HEK293 (cell line): ENCODE measurements around the gene NXT2.

Experiments
- CTCF ChIA-PET: fragments of 350-600 bp; formaldehyde crosslinking; extraction: SDS; loops from one replicate; lab custom pipeline; 2021; ENCODE audit warnings: antibody characterized with exemption; lab: Yijun Ruan, JAX
- POLR2A ChIA-PET: fragments of 300-600 bp; formaldehyde crosslinking; extraction: SDS; loops from one replicate; lab custom pipeline; 2020; ENCODE audit warnings: antibody characterized with exemption, inconsistent platforms; lab: Yijun Ruan, JAX
- H3K27ac ChIP-seq: fragments of 200-500 bp; sonication (Bioruptor generic); 2 replicates; pipeline ENCODE4 v1.5.1; 2014; ENCODE audit warnings: low read depth, low read length, control low read depth, inconsistent platforms; ENCODE audit errors: extremely low read depth
- H3K36me3 ChIP-seq, 2 experiments: fragments of 200-500 bp in 1 of 2; sonication (Bioruptor generic) in 1 of 2; 1 replicate in 1 of 2; 2 replicates in 1 of 2; pipeline ENCODE4 v1.5.1; 2014 to 2017; ENCODE audit warnings: inconsistent platforms in 2 of 2, low read length in 2 of 2; ENCODE audit not compliant: control insufficient read depth in 2 of 2, insufficient read depth in 1 of 2
- H3K4me1 ChIP-seq: fragments of 200-500 bp; sonication (Bioruptor generic); 2 replicates; pipeline ENCODE4 v1.5.1; 2014; ENCODE audit warnings: mild to moderate bottlenecking, low read length, inconsistent platforms; ENCODE audit not compliant: control insufficient read depth, insufficient read depth
- H3K4me3 ChIP-seq: 2 replicates; pipeline ENCODE4 v1.5.1; 2011; ENCODE audit warnings: low read depth, mild to moderate bottlenecking, control low read depth, low read length, moderate library complexity
- H3K9me3 ChIP-seq: fragments of 200-500 bp; sonication (Bioruptor generic); 2 replicates; pipeline ENCODE4 v1.5.1; 2014; ENCODE audit warnings: low read depth, low read length, inconsistent platforms; ENCODE audit not compliant: control insufficient read depth, insufficient read depth
- BCL6B ChIP-seq: fragments of 450-650 bp; formaldehyde crosslinking; IDR thresholded peaks from 2 replicates; pipeline ENCODE4 v1.5.1; 2017; ENCODE audit warnings: missing biosample characterization, missing genetic modification characterization
- FEZF1 ChIP-seq: fragments of 450-650 bp; formaldehyde crosslinking; IDR thresholded peaks from 2 replicates; pipeline ENCODE4 v1.5.1; 2016; ENCODE audit warnings: missing biosample characterization, missing genetic modification characterization
- GLI2 ChIP-seq: fragments of 450-650 bp; formaldehyde crosslinking; IDR thresholded peaks from 2 replicates; pipeline ENCODE4; 2017; ENCODE audit warnings: missing biosample characterization, missing genetic modification characterization, low read depth, borderline replicate concordance
- MEIS1 ChIP-seq: sonication (generic); formaldehyde crosslinking; IDR thresholded peaks from 2 replicates; pipeline ENCODE4 v1.8.1; 2022; ENCODE audit warnings: missing genetic modification reagents, mild to moderate bottlenecking, borderline replicate concordance
- MYNN ChIP-seq: fragments of 450-650 bp; formaldehyde crosslinking; IDR thresholded peaks from 2 replicates; pipeline ENCODE4 v1.5.1; 2016; ENCODE audit warnings: missing biosample characterization, missing genetic modification characterization, borderline replicate concordance
- SP2 ChIP-seq: fragments of 450-650 bp; formaldehyde crosslinking; IDR thresholded peaks from 2 replicates; pipeline ENCODE4 v1.5.1; 2016; ENCODE audit warnings: missing biosample characterization, missing genetic modification characterization
- ZBTB7A ChIP-seq: fragments of 450-650 bp; formaldehyde crosslinking; IDR thresholded peaks from 2 replicates; pipeline ENCODE4 v1.5.1; 2016; ENCODE audit warnings: low read depth, missing biosample characterization, missing genetic modification characterization
- ZNF24 ChIP-seq: fragments of 450-650 bp; formaldehyde crosslinking; IDR thresholded peaks from 2 replicates; pipeline ENCODE4 v1.5.1; 2016; ENCODE audit warnings: missing biosample characterization, missing genetic modification characterization
- ZNF274 ChIP-seq, 2 experiments: fragments of 200-500 bp in 1 of 2; fragments of 450-650 bp in 1 of 2; sonication (Bioruptor generic) in 1 of 2; formaldehyde crosslinking in 1 of 2; IDR thresholded peaks; 2 replicates each; pipeline versions ENCODE4 v1.5.1 to v1.6.1; 2014 to 2016; ENCODE audit warnings: borderline replicate concordance in 1 of 2, inconsistent platforms in 1 of 2, low read length in 1 of 2, missing biosample characterization in 1 of 2, missing genetic modification characterization in 1 of 2
- ZNF350 ChIP-seq: fragments of 450-650 bp; formaldehyde crosslinking; IDR thresholded peaks from 2 replicates; pipeline ENCODE4 v1.5.0; 2017; ENCODE audit warnings: missing biosample characterization, mild to moderate bottlenecking, missing genetic modification characterization
- ZNF366 ChIP-seq: fragments of 450-650 bp; formaldehyde crosslinking; conservative IDR thresholded peaks from 2 replicates; pipeline ENCODE4 v1.5.1; 2016; ENCODE audit warnings: missing biosample characterization, missing genetic modification characterization
- ZNF404 ChIP-seq: fragments of 450-650 bp; formaldehyde crosslinking; IDR thresholded peaks from 2 replicates; pipeline ENCODE4 v1.5.1; 2017; ENCODE audit warnings: missing biosample characterization, missing genetic modification characterization
- ZNF433 ChIP-seq: fragments of 450-650 bp; formaldehyde crosslinking; IDR thresholded peaks from 2 replicates; pipeline ENCODE4 v1.5.1; 2016; ENCODE audit warnings: missing biosample characterization, missing genetic modification characterization, low read depth
- ZNF473 ChIP-seq: fragments of 450-650 bp; formaldehyde crosslinking; IDR thresholded peaks from 2 replicates; pipeline ENCODE4 v1.5.1; 2017; ENCODE audit warnings: missing biosample characterization, missing genetic modification characterization
- ZNF513 ChIP-seq: fragments of 450-650 bp; IDR thresholded peaks from 2 replicates; pipeline ENCODE4 v1.5.1; 2018; ENCODE audit warnings: missing biosample characterization, missing genetic modification characterization
- ZNF529 ChIP-seq: fragments of 450-650 bp; formaldehyde crosslinking; IDR thresholded peaks from 2 replicates; pipeline ENCODE4 v1.5.1; 2017; ENCODE audit warnings: missing genetic modification characterization, missing biosample characterization; ENCODE audit not compliant: insufficient replicate concordance
- ZNF558 ChIP-seq: fragments of 450-650 bp; formaldehyde crosslinking; IDR thresholded peaks from 2 replicates; pipeline ENCODE4 v1.5.1; 2016; ENCODE audit warnings: missing biosample characterization, missing genetic modification characterization
- ZNF624 ChIP-seq: fragments of 450-650 bp; formaldehyde crosslinking; IDR thresholded peaks from 2 replicates; pipeline ENCODE4 v1.5.1; 2017; ENCODE audit warnings: missing biosample characterization, missing genetic modification characterization
- ZNF837 ChIP-seq: fragments of 450-650 bp; formaldehyde crosslinking; IDR thresholded peaks from 2 replicates; pipeline ENCODE4 v1.5.1; 2016; ENCODE audit warnings: missing biosample characterization, missing genetic modification characterization
- ZSCAN30 ChIP-seq: fragments of 450-650 bp; IDR thresholded peaks from 2 replicates; pipeline ENCODE4 v1.5.1; 2018; ENCODE audit warnings: missing biosample characterization, mild to moderate bottlenecking, missing genetic modification characterization, moderate library complexity
- TF ChIP-seq, protein P1 (sequence below): fragments of 450-650 bp; formaldehyde crosslinking; IDR thresholded peaks from 2 replicates; pipeline ENCODE4 v1.5.1; 2016; ENCODE audit warnings: missing biosample characterization, missing genetic modification characterization
- TF ChIP-seq, protein P2 (sequence below): fragments of 450-650 bp; formaldehyde crosslinking; IDR thresholded peaks from 2 replicates; pipeline ENCODE4 v1.5.1; 2017; ENCODE audit warnings: missing biosample characterization, missing genetic modification characterization
- TF ChIP-seq, protein P3 (sequence below): fragments of 450-650 bp; formaldehyde crosslinking; IDR thresholded peaks from 2 replicates; pipeline ENCODE4 v1.5.1; 2016; ENCODE audit warnings: missing biosample characterization, missing genetic modification characterization
- TF ChIP-seq, protein P4 (sequence below): fragments of 450-650 bp; formaldehyde crosslinking; IDR thresholded peaks from 2 replicates; pipeline ENCODE4 v1.5.1; 2016; ENCODE audit warnings: missing biosample characterization, missing genetic modification characterization

The NXT2 gene

DNA sequence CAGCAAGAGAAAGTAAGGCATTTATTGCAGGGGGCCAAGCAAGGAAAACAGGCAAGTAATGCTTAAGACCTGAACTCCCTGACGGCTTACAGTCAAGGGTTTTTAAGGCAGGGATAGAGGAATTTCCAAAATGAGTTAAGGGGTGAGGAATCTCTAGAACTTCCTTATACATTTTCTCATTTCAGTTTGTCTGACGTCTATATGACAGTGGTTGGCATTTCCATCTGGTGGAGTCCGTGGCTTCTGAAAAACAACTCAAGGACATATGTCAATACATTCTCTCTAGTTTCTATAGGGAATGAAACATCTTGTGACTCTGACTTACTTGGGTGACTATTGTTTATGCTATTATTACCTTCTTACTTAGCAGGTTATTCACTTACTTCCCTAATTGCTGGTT, 35.5 kb upstream of the NXT2 start (continued):
- TF ChIP-seq ZNF529 (tag by site-specific recombination) (no peak), ZNF433 (tag by site-specific recombination) (no peak)
- TF ChIP-seq, protein P1, sequence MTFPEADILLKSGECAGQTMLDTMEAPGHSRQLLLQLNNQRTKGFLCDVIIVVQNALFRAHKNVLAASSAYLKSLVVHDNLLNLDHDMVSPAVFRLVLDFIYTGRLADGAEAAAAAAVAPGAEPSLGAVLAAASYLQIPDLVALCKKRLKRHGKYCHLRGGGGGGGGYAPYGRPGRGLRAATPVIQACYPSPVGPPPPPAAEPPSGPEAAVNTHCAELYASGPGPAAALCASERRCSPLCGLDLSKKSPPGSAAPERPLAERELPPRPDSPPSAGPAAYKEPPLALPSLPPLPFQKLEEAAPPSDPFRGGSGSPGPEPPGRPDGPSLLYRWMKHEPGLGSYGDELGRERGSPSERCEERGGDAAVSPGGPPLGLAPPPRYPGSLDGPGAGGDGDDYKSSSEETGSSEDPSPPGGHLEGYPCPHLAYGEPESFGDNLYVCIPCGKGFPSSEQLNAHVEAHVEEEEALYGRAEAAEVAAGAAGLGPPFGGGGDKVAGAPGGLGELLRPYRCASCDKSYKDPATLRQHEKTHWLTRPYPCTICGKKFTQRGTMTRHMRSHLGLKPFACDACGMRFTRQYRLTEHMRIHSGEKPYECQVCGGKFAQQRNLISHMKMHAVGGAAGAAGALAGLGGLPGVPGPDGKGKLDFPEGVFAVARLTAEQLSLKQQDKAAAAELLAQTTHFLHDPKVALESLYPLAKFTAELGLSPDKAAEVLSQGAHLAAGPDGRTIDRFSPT (tag by site-specific recombination), result no peak
- TF ChIP-seq, protein P2, sequence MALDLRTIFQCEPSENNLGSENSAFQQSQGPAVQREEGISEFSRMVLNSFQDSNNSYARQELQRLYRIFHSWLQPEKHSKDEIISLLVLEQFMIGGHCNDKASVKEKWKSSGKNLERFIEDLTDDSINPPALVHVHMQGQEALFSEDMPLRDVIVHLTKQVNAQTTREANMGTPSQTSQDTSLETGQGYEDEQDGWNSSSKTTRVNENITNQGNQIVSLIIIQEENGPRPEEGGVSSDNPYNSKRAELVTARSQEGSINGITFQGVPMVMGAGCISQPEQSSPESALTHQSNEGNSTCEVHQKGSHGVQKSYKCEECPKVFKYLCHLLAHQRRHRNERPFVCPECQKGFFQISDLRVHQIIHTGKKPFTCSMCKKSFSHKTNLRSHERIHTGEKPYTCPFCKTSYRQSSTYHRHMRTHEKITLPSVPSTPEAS, result no peak
- TF ChIP-seq, all 188 proteins: peak for 0

DNA sequence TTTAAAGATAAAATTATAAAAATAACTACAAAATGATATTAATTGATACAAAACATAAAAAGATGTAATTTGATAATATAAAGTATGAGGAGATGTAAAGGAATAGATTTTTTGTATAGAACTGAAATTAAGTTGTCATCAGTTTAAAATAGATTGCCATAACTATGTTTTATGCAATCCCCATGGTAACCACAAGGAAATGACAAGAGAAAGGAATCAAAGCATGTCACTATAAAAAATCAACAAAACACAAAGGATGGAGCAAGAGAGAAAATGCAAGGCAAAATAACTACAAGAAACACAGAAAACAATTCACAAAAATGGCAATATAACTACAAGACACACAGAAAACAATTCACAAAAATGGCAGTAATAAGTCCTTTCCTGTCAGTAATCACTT, 27.7 kb upstream of the NXT2 start:
- Histone ChIP-seq H3K4me1 (no peaks in the 10 kb centered on the region), H3K27ac (no peak overlapping the region), H3K4me3 (no peak overlapping the region), H3K9me3 (no peaks in the 10 kb centered on the region; the same call in 1 of the 2 replicates), H3K36me3 (no peaks in the 10 kb centered on the region)
- ChIA-PET CTCF (interaction anchor here (0.8 kb wide), 1 partner anchor 36 kb away, joined by 3 read pairs; no protein-coding TSS in a partner anchor), POLR2A (no interaction called here)
- no peak for TF ChIP-seq ZNF24
- TF ChIP-seq ZNF558, result no peak
- no peak for TF ChIP-seq MYNN (tag by site-specific recombination)
- no peak for TF ChIP-seq SP2 (tag by site-specific recombination)
- TF ChIP-seq FEZF1, result no peak
- TF ChIP-seq, protein P3, sequence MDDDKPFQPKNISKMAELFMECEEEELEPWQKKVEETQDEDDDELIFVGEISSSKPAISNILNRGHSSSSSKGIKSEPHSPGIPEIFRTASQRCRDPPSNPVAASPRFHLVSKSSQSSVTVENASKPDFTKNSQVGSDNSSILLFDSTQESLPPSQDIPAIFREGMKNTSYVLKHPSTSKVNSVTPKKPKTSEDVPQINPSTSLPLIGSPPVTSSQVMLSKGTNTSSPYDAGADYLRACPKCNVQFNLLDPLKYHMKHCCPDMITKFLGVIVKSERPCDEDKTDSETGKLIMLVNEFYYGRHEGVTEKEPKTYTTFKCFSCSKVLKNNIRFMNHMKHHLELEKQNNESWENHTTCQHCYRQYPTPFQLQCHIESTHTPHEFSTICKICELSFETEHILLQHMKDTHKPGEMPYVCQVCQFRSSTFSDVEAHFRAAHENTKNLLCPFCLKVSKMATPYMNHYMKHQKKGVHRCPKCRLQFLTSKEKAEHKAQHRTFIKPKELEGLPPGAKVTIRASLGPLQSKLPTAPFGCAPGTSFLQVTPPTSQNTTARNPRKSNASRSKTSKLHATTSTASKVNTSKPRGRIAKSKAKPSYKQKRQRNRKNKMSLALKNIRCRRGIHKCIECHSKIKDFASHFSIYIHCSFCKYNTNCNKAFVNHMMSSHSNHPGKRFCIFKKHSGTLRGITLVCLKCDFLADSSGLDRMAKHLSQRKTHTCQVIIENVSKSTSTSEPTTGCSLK, result no peak

DNA sequence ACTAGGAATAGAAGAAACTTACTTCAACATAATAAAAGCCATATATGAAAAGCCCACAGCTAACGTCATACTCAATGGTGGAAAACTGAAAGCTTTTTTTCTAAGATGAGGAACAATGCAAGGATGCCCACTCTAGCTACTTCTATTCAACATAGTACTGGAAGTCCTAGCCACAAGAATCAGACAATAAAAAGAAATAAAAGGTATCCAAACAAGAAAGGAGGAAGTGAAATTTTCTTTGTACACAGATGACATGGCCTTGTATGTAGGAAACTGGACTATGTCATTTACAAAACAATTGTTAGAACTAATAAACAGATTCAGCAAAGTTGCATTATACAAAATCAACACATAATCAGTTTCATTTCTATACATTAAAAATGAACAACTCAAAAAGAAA, 25.5 kb upstream of the NXT2 start:
- Histone ChIP-seq H3K36me3 (no peaks in the 10 kb centered on the region), H3K4me3 (no peak overlapping the region), H3K4me1 (no peaks in the 10 kb centered on the region), H3K9me3 (no peaks in the 10 kb centered on the region; the same call in 1 of the 2 replicates), H3K27ac (no peak overlapping the region)
- POLR2A ChIA-PET, result no interaction called here
- CTCF ChIA-PET, result interaction anchor here (0.6 kb wide), 1 partner anchor 564 kb away, joined by 3 read pairs; no protein-coding TSS in a partner anchor
- TF ChIP-seq, protein P4, sequence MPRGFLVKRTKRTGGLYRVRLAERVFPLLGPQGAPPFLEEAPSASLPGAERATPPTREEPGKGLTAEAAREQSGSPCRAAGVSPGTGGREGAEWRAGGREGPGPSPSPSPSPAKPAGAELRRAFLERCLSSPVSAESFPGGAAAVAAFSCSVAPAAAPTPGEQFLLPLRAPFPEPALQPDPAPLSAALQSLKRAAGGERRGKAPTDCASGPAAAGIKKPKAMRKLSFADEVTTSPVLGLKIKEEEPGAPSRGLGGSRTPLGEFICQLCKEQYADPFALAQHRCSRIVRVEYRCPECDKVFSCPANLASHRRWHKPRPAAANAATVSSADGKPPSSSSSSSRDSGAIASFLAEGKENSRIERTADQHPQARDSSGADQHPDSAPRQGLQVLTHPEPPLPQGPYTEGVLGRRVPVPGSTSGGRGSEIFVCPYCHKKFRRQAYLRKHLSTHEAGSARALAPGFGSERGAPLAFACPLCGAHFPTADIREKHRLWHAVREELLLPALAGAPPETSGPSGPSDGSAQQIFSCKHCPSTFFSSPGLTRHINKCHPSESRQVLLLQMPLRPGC, result no peak
- TF ChIP-seq GLI2 (no peak), ZNF513 (tag by site-specific recombination) (no peak), BCL6B (tag by site-specific recombination) (no peak), ZSCAN30 (tag by site-specific recombination) (no peak), ZNF350 (tag by site-specific recombination) (no peak), MEIS1 (no peak), ZBTB7A (tag by site-specific recombination) (no peak), ZNF366 (tag by site-specific recombination) (no peak), ZNF624 (no peak), ZNF837 (no peak), ZNF274 (IDR thresholded peaks at IDR 0.05; ENCODE audit: low read length) (no peak), ZNF274 (tag by site-specific recombination; IDR thresholded peaks at IDR 0.05; ENCODE audit: borderline replicate concordance) (no peak), ZNF404 (tag by site-specific recombination) (no peak), ZNF473 (tag by site-specific recombination) (no peak)
